HG02623 (cell line): ENCODE results near the gene PBOV1.

Experiments
- ATAC-seq: cut with Tn5 transposase; IDR thresholded peaks from one replicate; pipeline ENCODE4 v1.9.1; 2021; ENCODE audit warnings: moderate library complexity; ENCODE audit not compliant: unreplicated experiment

Gene PBOV1

GRCh38 chr6:138218449-138218848 is at the start of gene PBOV1:
Gene PBOV1 (minus strand): TSS chr6:138218491. CDS start chr6:138218395, 96 bp downstream.
- ATAC-seq = no peak

GRCh38 chr6:138266095-138266494 is 47.8 kb upstream of the PBOV1 start:
- no peak for ATAC-seq

- ATAC-seq = no peak
Measured at GRCh38 chr6:138264372-138264880, 46.1 kb upstream of the PBOV1 start.

- no peak for ATAC-seq
Measured at GRCh38 chr6:138263963-138264362, 45.7 kb upstream of the PBOV1 start.

GRCh38 chr6:138261116-138261780 is 43.0 kb upstream of the PBOV1 start:
- ATAC-seq = no peak

GRCh38 chr6:138258991-138259390 is 40.7 kb upstream of the PBOV1 start:
- no peak for ATAC-seq

- ATAC-seq = no peak
Measured at GRCh38 chr6:138258197-138258596, 39.9 kb upstream of the PBOV1 start.

- no peak for ATAC-seq
Measured at GRCh38 chr6:138257638-138258040, 39.3 kb upstream of the PBOV1 start.

- ATAC-seq = no peak
Measured at GRCh38 chr6:138255443-138255842, 37.2 kb upstream of the PBOV1 start.

GRCh38 chr6:138253731-138254130 is 35.4 kb upstream of the PBOV1 start:
- ATAC-seq = no peak

GRCh38 chr6:138250513-138251247 is 32.4 kb upstream of the PBOV1 start:
- ATAC-seq = no peak

GRCh38 chr6:138250053-138250452 is 31.8 kb upstream of the PBOV1 start:
- no peak for ATAC-seq

- ATAC-seq = no peak
Measured at GRCh38 chr6:138248878-138249277, 30.6 kb upstream of the PBOV1 start.

- no peak for ATAC-seq
Measured at GRCh38 chr6:138248011-138248410, 29.7 kb upstream of the PBOV1 start.

- no peak for ATAC-seq
Measured at GRCh38 chr6:138246650-138247440, 28.6 kb upstream of the PBOV1 start.

GRCh38 chr6:138245751-138246150 is 27.5 kb upstream of the PBOV1 start:
- ATAC-seq = no peak

- ATAC-seq = no peak
Measured at GRCh38 chr6:138242987-138243592, 24.8 kb upstream of the PBOV1 start.

- ATAC-seq = no peak
Measured at GRCh38 chr6:138241934-138242333, 23.6 kb upstream of the PBOV1 start.

- no peak for ATAC-seq
Measured at GRCh38 chr6:138241381-138241780, 23.1 kb upstream of the PBOV1 start.

GRCh38 chr6:138240476-138241245 is 22.4 kb upstream of the PBOV1 start:
- no peak for ATAC-seq
